Measurements from ENCODE around the gene HOXA4.

HOXA4 gene

GRCh38 chr7:27176962-27177794 is 46.6 kb upstream of the HOXA4 start:
- H3K9me3 Mint-ChIP-seq, result no peaks in the 10 kb centered on the region
- H3K4me3 Mint-ChIP-seq, result peak overlapping the region; percentile 97
- H3K4me1 Mint-ChIP-seq, result peaks cover 73% of the 10 kb centered on the region
- H3K27ac Mint-ChIP-seq, result peak overlapping the region; percentile 95
- DNase-seq, result peak; percentile 26
- H3K36me3 Mint-ChIP-seq (ENCODE audit: low read depth), result peaks cover 4% of the 10 kb centered on the region
- peaks cover 41% of the 10 kb centered on the region for H3K27me3 Mint-ChIP-seq (ENCODE audit: low read depth, poor library complexity)
- no peak for TF ChIP-seq CTCF (IDR thresholded peaks at IDR 0.05)

- peak; percentile 4 for DNase-seq
- no peak for TF ChIP-seq CTCF (IDR thresholded peaks at IDR 0.05)
- H3K27me3 Mint-ChIP-seq (ENCODE audit: low read depth, poor library complexity), result peaks cover 43% of the 10 kb centered on the region
- H3K9me3 Mint-ChIP-seq, result no peaks in the 10 kb centered on the region
- H3K4me3 Mint-ChIP-seq, result peak overlapping the region; percentile 97
- H3K27ac Mint-ChIP-seq, result peak overlapping the region; percentile 95
- H3K4me1 Mint-ChIP-seq, result peaks cover 76% of the 10 kb centered on the region
- peaks cover 11% of the 10 kb centered on the region for H3K36me3 Mint-ChIP-seq (ENCODE audit: low read depth)
These were observed 45.9 kb upstream of the HOXA4 start for GRCh38 chr7:27176524-27176845.

- H3K27ac Mint-ChIP-seq, result peak overlapping the region; percentile 95
- peaks cover 17% of the 10 kb centered on the region for H3K36me3 Mint-ChIP-seq (ENCODE audit: low read depth)
- TF ChIP-seq CTCF (IDR thresholded peaks at IDR 0.05), result no peak
- H3K27me3 Mint-ChIP-seq (ENCODE audit: low read depth, poor library complexity), result peaks cover 41% of the 10 kb centered on the region
- peak; percentile 48 for DNase-seq
- H3K4me1 Mint-ChIP-seq, result peaks cover 75% of the 10 kb centered on the region
- no peaks in the 10 kb centered on the region for H3K9me3 Mint-ChIP-seq
- peak overlapping the region; percentile 97 for H3K4me3 Mint-ChIP-seq
These were observed 45.3 kb upstream of the HOXA4 start for GRCh38 chr7:27175626-27176523.

GRCh38 chr7:27174874-27175625 is 44.5 kb upstream of the HOXA4 start:
- H3K27me3 Mint-ChIP-seq (ENCODE audit: low read depth, poor library complexity), result peaks cover 41% of the 10 kb centered on the region
- no peak for TF ChIP-seq CTCF (IDR thresholded peaks at IDR 0.05)
- peak; percentile 36 for DNase-seq
- no peaks in the 10 kb centered on the region for H3K9me3 Mint-ChIP-seq
- H3K4me1 Mint-ChIP-seq, result peaks cover 75% of the 10 kb centered on the region
- H3K36me3 Mint-ChIP-seq (ENCODE audit: low read depth), result peaks cover 25% of the 10 kb centered on the region
- peak overlapping the region; percentile 97 for H3K4me3 Mint-ChIP-seq
- H3K27ac Mint-ChIP-seq, result peak overlapping the region; percentile 95

- peak within 1 kb of the TSS; percentile 97 for H3K4me3 Mint-ChIP-seq
- no peaks in the 10 kb centered on the region for H3K9me3 Mint-ChIP-seq
- H3K27me3 Mint-ChIP-seq (ENCODE audit: low read depth, poor library complexity), result peaks cover 34% of the 10 kb centered on the region
- DNase-seq, result peak; percentile 74
- H3K36me3 Mint-ChIP-seq (ENCODE audit: low read depth), result peaks cover 26% of the 10 kb centered on the region
- H3K27ac Mint-ChIP-seq, result peak within 1 kb of the TSS; percentile 95
- TF ChIP-seq CTCF (IDR thresholded peaks at IDR 0.05), result no peak
- H3K4me1 Mint-ChIP-seq, result peaks cover 67% of the 10 kb centered on the region
These were observed 43.7 kb upstream of the HOXA4 start, which contains the start of gene HOXA10 for GRCh38 chr7:27173956-27174873. TSS of gene HOXA10 (minus strand) at chr7:27174320. CDS start at chr7:27174306, 14 bp downstream.
